Germinal center (tissue), 1 donor: ENCODE results near the gene ASTE1.
"Not testable (repeated sequence)": the region's sequence is repeated elsewhere in the genome, so short reads cannot be mapped to it uniquely, and the experiment has no call there.

Experiments used
- DNase-seq: peaks from one replicate; pipeline ENCODE4 v3.0.0; 2012; ENCODE audit warnings: mixed read lengths, low spot score

ASTE1 gene

GRCh38 chr3:131026321-131027151, at the start of gene ASTE1, which contains the start of gene NEK11:
Gene ASTE1 (minus strand): TSS chr3:131026825. CDS start chr3:131025306, 1,519 bp downstream.
Gene NEK11 (plus strand): TSS chr3:131026877. CDS start chr3:131029709, 2,832 bp downstream.
- DNase-seq, result peak; percentile 88

GRCh38 chr3:131075632-131076328, 49.2 kb upstream of the ASTE1 start:
- DNase-seq, result no peak

GRCh38 chr3:131072845-131073244, 46.2 kb upstream of the ASTE1 start:
- DNase-seq, result no peak

GRCh38 chr3:131072099-131072559, 45.5 kb upstream of the ASTE1 start:
- DNase-seq, result no peak

GRCh38 chr3:131067983-131068382, 41.4 kb upstream of the ASTE1 start:
- no peak for DNase-seq

- no peak for DNase-seq
Measured at GRCh38 chr3:131053043-131053859, 26.6 kb upstream of the ASTE1 start.

GRCh38 chr3:131050001-131050400, 23.4 kb upstream of the ASTE1 start:
- no peak for DNase-seq

GRCh38 chr3:131048030-131048429, 21.4 kb upstream of the ASTE1 start:
- DNase-seq, result no peak

- DNase-seq, result no peak
Measured at GRCh38 chr3:131047582-131047981, 21.0 kb upstream of the ASTE1 start.

- DNase-seq, result not testable (repeated sequence)
Measured at GRCh38 chr3:131042271-131042985, 15.8 kb upstream of the ASTE1 start.

GRCh38 chr3:131038326-131038725, 11.7 kb upstream of the ASTE1 start:
- no peak for DNase-seq

- DNase-seq, result no peak
Measured at GRCh38 chr3:131036986-131037385, 10.4 kb upstream of the ASTE1 start.

- no peak for DNase-seq
Measured at GRCh38 chr3:131036200-131036816, 9.7 kb upstream of the ASTE1 start.

- DNase-seq, result peak; percentile 41
Measured at GRCh38 chr3:131033480-131034080, 7.0 kb upstream of the ASTE1 start.

- no peak for DNase-seq
Measured at GRCh38 chr3:131031660-131032059, 5.0 kb upstream of the ASTE1 start.

- DNase-seq, result no peak
Measured at GRCh38 chr3:131028844-131029243, 2.2 kb upstream of the ASTE1 start.

- no peak for DNase-seq
Measured at GRCh38 chr3:131025539-131025938, 1.1 kb downstream of the ASTE1 start.

- peak; percentile 10 for DNase-seq
Measured at GRCh38 chr3:131020122-131020693, 6.4 kb downstream of the ASTE1 start.

GRCh38 chr3:131018970-131019369, 7.7 kb downstream of the ASTE1 start:
- DNase-seq, result no peak

GRCh38 chr3:131009698-131010097, 16.9 kb downstream of the ASTE1 start:
- DNase-seq, result no peak
